ENCODE measurements around the gene AFF1.
"Not testable (repeated sequence)": the region's sequence is repeated elsewhere in the genome, so short reads cannot be mapped to it uniquely, and the experiment has no call there.

The AFF1 gene

DNA sequence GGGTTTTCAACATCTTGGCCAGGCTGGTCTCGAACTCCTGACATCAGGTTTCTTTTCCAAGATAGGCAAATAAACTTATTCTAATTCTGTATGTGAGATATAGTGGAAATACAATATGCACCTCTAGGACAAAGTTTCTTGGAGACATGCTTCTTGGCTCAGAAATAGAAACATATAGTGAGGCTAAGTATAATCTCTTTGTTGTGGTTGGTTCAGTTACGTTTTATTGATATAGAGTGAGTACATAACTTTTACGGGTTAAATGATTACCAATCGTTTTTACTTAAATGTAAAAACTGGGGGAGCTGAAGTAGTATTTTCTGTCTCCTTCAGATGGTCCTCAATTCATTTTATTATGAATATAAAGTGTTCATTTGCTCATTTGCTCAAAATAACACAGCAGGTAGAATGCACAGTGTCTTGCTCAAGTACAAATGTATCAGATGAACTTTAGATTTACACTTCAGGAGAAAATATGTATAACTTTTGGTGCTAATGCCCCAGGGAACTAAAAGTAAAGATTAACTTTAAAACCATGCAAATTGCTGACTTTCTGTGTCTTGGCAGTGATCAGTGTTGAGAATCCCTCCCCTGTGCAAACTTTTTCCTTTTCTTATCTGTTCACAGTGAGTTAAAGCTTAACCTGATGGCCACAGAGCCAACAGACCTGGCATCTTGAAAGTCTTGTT, 77.6 kb downstream of the AFF1 start:
- no peak for DNase-seq

DNA sequence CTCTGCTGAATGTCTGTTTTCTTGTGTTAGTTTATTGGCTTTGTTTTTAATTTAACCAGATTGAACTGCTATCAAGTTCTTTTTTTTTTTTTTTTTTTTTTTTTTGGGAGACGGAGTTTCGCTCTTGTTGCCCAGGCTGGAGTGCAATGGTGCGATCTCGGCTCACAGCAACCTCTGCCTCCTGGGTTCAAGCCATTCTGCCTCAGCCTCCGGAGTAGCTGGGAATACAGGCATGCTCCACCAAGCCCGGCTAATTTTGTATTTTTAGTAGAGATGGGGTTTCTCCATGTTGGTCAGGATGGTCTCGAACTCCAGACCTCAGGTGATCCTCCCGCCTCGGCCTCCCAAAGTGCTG, 78.1 kb downstream of the AFF1 start:
- DNase-seq = not testable (repeated sequence)

DNA sequence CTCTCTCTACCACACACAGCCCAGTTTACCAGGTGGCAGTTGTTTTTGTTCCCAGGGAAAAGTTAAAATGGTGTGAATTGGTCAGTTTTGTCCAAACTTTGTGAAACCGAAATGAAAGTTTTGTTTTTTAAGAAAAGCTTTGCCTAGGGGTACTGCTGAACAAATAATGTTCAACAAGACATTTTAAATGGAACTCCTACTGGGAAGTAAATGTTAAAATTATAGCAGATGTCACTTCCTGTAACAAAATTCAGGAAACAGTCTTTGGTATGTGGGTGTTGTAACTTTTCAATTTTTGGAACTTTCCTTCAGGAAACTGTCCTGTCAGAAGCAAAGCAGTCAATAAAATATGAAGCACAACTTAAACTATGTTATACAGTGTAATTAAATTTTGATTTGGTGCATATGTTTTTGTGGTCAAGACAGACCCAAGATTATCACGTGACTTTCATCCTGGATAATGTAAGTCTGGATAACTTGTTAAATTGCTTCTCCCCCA, 79.5 kb downstream of the AFF1 start:
- DNase-seq = no peak

DNA sequence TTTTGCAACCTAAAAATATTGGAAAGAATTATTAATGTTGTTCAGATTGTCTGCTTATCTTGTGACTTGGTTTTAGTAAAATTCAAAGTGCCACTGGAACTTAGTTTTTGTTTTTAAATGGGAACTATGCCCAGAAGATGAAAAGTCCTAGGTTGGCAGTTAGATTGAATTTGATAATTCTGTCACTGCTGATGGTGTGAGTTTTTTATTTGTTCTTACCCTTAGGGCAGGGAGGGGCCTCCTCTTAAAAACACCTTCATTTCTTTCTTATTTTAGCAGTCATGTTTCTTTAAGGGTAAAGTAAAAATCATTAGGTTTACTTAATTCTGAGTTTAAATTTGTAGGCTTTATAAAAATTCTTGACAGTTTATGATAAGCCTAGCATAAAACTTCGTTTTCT, 80.6 kb downstream of the AFF1 start:
- no peak for DNase-seq

DNA sequence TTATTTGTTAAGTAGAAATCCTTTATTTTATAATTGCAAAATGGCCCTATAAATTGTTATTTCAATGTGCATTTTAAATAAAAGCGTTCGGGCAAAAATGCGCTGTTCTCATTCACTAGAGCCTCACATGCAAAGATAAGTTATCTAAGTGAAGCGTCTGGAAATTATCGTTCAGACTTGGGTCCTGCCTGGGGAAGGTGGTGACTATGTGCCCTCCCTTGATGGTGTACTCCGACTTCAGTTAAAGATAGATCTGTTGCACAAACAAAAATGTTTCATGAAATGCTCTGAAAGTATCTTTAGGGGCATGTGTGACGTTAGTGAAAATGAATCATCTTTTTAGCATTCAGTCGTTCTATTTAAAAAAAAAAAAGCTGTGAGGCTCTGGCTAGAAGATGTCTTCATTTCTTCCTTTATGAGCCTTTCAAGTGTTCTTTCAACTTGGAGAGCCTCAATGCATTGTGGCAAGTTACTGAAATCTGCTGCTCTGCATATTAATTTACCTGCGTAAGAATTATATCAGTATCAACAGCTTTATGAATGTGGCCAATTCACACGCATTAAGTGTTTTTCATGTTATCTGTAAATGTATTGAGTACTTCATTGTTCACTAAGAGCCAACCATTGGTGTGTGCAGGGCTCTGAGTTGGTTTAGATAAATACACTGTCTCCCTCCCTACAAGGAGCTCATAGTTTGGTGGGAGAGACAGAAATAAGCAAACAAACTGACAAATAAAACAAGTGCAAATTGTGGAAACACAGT, 83.0 kb downstream of the AFF1 start:
- DNase-seq = no peak

DNA sequence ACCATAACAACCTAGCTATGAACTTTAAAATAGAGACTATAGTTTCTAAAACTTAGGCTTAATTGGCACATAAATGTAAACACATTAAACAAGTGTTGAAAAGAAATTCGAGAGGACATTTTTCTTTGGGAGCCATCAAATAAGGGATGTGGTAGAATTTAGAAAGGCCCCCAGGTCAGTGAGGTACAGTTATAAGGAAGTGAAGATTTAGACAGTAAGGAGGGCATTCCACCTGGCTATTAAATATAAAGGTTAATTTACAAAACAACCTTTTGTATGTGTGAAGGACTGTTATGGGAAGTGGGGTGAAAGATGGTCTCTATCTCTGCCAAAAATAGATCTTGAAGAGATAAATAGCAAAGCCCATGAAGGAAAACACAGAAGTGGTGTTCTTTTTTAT, 83.9 kb downstream of the AFF1 start:
- DNase-seq = no peak

DNA sequence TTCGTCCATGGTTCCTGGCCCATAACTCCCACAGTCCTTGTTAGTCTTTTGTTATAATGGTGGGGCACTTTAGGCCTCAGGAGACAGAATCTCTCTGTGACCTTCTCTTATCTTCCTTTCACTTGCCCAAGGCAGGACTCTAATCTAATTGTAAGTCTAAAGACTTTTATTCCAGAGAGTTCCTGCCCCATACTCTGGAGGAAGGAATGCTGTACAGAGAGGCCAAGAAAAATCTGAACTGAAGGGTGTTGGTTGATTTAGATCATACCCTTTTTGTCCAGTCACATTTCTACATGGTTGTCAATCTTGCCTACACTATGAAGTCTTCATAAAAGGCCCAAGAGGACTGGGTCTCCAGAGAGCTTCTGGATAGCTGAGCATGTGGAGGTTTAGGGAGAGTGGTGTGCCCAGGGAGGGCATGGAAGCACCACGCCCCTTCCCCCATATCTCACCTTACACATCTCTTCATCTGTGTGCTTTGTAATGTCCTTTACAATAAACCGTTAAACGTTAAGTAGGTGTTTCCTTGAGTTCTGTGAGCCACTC, 84.5 kb downstream of the AFF1 start:
- DNase-seq = no peak

DNA sequence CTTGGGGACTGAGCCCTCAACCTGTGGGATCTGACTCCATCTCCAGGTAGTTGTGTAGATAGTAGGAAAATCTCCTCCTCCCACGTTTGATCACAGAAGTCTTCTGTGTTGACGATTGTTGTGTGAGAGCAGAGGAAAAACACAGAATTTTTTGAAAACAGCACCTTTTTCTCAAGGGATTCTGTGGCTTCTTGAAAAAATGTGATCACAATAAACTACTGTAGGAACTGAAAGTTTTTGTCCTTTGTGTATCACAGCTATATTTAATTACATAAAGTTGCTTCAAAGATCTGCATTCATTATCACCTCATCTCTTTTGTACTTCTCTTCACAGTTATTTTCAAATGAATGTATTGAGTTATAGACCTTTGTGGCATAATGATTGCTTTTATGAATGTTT, 85.1 kb downstream of the AFF1 start:
- DNase-seq = no peak

DNA sequence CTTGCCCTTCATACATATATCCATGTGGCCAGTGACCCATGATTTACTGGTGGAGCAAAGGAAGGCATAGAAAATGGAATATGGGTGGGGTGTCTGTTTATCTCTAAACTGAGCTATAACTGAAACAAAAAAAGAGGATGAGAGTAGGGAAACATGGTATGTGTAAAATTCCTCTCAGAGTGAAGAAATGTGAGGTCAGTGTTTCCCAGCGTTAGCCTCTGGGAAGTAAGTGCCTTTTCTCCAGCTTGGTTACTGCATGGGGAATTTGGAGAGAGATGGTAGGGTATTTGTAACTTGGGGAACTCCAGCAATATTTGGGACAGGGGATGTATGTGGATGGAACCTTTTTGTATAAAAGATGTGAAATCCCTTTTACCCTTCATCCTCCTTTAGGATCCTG, 89.4 kb downstream of the AFF1 start:
- no peak for DNase-seq

DNA sequence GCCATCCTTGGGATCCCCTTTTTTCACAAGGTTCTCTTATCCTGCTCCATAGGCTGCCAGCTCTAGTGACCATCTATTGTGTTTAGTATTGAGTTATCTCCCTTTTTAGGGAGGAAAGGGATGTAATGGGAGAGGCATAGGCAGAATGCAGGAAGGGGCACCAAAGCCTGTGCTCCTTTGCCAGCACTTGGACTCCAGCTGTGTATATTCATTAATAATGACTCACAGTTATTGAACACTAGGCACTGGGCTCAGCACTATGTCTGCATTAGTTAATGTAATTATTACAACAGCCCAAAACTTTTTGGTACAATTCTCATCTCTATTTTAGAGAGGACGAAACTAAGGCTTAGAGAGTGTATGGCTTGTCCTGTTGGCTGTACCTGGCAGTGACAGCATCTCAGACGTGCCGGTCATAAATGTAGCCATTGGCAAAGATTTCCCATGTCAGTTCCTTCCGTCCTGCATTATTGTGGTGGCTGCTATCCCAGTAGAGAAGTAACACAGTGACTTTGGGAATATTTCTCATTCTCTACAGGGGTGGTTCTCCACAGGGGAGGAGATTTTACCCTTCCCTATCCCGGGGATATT, 90.3 kb downstream of the AFF1 start:
- DNase-seq = no peak

DNA sequence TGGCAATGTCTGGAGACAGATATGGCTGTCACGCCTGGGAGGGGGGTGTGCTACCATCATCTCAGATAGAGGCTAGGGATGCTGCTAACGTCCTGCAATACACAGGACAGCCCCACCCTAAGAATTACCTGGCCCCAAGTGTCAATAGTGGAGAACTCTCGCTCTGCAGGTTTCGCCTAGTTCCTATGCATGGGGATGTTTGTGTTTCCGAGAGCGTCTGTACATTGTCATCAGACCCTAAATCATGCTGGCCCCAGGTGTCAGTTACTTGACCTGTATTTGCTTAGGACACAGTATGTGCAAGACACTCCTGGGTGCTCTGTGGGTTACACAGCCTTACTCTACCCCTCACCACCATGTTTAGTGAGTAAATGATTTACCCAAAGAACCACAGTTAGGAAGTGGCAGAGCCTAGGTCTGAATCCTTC, 90.8 kb downstream of the AFF1 start:
- no peak for DNase-seq

DNA sequence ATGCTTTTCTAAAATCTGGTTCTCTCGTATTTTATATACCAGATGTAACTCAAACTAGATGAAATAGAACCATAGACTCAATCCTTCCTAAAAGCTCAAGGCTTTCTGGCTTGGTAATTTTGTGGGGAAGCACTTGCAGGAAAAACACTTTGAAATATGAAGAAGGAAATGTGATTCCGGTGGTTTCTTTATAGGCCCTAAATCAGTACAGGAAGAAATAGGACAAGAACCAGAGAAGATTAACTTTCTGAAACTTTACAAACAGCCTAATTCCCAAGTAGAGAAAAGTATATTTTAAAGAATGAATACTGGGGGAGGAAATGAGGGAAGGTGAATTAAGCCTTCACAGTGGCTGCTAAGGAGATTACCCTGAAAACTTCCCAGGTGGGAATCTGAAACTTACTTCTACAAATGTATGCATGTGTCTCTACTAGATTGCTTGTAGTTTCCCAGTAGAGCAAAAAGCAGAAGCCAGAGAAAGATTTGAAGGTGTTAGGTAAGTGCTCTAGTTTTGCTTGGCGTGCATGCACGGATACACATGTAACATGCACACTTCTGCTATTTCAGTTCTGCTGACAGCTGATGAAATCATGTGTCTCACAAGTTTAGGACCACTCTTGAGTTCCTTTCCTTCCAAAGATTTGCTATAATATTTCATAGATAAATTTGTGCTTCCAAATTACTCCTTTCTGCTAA, 92.1 kb downstream of the AFF1 start:
- DNase-seq = no peak

DNA sequence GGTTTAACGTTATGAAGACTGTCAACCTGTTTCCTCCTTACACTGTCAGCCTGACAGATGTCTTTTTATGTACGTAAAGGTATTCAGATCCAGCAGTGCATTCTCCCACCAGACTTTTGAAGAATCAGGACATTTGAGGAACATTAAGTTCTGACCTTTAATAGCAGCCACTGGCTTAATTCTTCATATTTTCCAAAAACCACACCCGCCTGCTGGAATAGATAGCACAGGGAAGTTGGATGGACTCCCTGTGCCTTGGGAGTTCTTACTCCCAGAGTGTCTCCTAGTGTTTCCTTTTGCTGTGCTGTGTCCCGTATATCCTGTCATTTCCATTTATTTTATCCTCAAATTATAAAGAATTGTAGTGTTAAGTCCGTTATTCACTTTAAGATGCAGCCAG, 94.5 kb downstream of the AFF1 start:
- no peak for DNase-seq

DNA sequence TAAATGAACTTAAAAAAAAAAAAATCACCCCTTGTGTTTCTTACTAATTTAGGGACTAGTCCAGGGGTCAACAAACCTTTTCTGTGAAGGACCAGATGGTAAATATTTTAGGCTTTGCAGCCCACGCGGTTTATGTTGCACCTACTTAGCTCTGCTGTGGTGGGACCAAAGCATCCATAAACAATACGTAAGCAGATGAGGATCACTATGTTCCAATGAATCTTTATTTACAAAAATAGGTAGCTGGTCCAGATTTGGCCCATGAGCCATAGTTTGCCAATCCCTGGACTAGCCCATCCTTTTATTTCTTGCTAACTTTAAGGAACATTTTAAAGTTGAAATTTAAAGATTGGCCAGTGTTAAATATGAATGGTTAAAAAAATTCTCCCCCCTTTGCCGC, 95.3 kb downstream of the AFF1 start:
- DNase-seq = no peak

DNA sequence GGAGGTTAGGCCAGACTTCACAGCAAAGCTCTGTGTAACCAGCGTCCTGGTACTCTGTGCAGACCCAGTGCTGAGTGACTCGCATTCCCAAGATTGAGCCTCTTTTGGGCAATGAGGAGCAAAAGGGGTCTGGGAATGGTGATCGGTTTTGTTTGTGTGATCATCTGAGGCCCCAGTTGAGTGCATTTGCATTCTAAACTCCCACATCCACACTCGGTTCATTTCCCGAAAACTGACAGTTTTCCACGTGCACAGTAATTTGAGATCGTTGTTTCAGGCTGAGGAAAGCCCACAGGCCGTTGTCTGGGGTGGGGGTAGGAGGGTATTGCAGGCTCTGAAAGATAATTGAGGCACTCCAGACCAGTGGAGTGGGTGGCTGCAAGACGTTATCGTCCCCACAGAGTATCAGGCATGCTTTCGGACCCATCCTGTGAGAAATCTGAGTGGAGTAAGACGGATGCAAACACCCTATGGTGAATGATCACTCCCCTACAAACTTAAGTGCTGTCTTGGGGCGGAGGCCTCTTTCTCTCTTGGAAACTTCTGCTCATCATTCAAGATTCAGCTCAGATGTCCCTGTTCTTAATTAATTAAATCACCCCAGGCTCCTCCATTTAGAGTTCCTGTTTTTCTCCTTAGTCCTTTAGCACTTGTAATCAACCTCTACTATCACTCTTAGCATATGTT, 96.1 kb downstream of the AFF1 start:
- DNase-seq = no peak

DNA sequence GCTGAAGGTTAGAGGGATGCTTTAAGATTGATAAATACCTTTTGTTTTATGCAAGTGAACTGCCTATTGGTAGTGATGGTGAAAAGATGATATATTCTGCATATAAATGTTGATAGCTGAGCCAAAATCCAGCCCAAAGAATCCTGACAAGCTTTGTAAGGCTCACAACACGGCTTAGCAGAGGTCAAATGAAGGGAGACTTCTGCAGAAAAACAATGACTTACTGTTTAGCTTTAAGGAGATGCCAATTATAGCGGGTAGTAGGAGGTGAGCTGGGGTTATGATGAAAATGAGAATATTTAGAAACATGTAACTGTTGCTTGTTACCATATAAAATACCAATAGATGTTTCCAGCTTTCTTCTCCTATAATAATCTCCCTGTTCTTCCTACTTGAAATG, 97.1 kb downstream of the AFF1 start:
- no peak for DNase-seq

DNA sequence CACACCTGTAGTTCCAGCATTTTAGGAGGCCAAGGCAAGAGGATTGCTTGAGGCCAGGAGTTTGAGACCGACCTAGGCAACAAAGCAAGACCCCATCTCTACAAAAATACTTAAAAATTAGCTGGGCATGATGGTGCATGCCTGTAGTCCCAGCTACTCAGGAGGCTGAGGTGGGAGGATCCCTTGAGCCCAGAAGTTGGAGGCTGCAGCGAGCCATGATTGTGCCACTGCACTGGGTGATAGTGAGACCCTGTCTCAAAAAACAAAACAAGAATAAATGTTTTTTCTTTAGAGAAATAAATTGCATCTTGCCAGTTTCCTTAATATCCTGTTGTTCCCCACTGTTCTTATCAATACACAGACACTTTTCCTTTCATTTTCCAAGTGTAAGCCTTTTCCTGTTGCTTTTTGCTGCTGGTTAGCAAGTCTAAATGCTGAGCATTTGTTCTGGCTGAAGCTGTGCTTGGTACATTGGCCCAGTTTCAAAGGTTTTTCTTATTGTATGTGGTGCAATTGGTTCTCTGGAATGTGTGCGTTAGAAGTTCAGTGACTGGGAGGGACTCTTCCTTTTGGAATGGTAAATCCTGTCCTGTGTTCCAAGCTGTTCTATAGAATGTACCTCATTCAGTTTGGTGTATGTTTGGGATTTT, 98.2 kb downstream of the AFF1 start:
- DNase-seq = no peak

DNA sequence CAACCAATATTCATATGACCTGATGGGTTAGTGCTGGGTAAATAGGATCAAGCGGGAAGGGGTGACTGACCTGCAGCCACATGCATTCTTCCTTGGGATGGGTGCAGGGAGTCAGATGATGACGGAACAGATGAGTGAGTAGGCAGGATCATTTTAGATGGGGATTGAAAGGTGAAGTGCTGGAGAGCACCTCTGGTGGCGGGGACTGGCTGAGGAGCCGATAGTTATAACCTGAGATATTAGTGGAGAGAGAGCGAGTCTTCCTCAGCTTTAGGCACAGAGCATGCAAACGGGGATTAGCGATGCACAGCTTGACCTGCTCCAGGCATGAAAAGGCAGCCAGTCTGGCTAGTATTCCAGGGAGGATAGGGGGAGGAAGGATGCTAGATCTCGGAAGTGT, 99.1 kb downstream of the AFF1 start:
- DNase-seq = no peak

DNA sequence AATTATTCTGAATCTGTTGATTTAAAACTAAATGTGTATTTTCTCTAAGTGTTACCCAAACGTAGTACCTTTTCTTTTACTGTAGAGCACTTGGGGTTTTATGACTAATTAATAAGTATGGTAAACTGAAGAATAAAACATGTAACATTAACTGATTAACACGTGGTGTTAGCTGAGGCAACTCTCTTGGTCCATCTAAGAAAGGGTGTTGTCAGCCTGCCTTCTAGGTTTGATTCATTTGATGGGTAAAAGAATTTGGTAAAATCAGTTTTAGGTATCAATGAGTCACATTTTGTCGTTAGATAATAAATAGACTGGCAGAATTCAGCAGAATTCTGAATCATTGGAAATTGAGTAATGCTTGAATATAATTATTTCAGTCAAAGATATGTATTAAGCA, 99.7 kb downstream of the AFF1 start:
- no peak for DNase-seq

DNA sequence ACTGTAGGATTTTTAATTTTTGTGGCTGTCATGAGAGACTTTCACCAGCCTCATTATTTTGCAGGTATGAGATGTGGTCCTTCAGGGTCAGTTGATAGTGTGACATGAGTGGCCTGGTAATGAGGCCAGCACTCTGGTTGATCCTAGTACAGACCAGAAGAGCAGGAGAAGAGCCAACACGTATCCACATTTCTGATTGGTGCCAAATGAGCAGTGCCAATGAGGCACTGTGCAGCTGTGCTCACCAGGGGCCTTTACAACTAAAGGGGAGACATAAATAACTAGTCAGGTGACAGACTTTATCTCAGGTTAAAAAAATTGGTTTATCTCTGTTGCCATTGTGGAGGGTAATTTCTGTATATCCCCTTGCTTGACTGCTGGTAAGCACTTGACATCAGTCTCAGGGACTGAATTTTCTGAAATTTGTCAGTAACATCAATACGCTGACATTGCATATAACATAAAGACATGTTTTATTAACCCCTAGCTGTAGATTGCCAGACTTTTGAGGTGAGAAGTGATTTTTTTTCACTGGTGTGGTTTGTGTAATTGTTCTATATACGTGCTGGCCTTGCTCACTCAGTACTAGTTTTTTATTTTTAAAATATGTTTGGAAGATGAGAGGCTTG, 101.2 kb downstream of the AFF1 start:
- no peak for DNase-seq

DNA sequence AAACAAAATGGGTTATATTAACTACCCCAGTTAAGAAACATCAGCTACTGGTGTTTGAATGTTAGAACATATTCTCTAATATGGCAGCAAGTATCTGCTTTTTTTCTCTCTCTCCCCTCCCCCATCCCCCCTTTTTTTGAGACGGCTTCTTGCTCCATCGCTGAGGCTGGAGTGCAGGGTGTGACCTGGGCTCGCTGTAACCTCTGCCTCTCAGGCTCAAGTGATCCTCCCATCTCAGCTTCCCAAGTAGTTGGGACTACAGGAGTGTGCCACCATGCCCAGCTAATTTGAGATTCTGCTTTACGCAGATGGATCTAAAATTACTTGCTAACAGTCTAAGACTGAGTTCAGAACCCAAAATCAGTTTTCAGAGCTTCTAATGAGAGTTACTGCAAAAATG, 101.9 kb downstream of the AFF1 start:
- no peak for DNase-seq

DNA sequence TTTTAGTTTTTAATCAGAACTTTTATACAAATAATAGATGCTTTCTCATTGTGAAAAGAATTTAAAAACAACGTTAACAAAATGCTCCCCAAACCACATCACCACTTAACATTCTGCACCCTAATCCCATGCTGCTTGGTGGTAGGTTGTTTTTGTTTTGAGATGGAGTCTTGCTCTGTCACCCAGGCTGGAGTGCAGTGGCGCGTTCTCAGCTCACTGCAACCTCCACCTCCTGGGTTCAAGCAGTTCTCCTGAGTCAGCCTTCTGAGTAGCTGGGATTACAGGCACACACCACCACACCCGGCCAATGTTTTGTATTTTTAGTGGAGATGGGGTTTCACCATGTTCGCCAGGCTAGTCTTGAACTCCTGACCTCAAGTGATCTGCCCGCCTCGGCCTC, 102.4 kb downstream of the AFF1 start:
- DNase-seq = not testable (repeated sequence)
